ENCODE results near the gene FAM124B. TPM values are rescaled to one million over a fixed set of nuclear protein-coding genes. Genes with fewer than 3 reads are reported as not detected.

FAM124B gene
- 0.11 and 0.65 TPM in 2 replicates for total RNA-seq (2014; rRNA removed; shearing (Covaris generic))

GRCh38 chr2:224401641-224402342 is at the start of gene FAM124B:
TSS of gene FAM124B (minus strand) at chr2:224402107. CDS start at chr2:224401768, 339 bp downstream.
- peak; percentile 56 for DNase-seq (ENCODE audit: low read depth)

GRCh38 chr2:224449212-224450147 is 47.6 kb upstream of the FAM124B start:
- DNase-seq (ENCODE audit: low read depth) = no peak

- no peak for DNase-seq (ENCODE audit: low read depth)
Observed at GRCh38 chr2:224448236-224448635, 46.3 kb upstream of the FAM124B start.

DNA sequence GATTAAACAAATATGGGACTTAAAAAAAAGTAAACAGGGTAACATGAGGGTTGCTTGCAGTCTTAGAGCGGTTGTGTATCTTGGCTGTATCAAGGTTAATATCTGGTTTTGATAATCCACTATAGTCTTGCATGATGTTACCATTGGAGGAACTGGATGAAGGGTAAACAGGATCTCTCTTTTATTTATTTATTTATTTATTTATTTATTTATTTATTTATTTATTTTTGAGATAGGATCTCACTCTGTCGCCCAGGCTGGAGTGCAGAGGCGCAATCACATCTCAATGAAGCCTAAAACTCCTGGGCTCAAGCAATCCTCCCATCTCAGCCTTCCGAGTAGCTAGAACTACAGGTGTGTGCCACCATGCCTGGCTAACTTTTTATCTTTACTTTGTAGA is 42.9 kb upstream of the FAM124B start:
- no peak for DNase-seq (ENCODE audit: low read depth)

- no peak for DNase-seq (ENCODE audit: low read depth)
Observed at GRCh38 chr2:224444021-224444420, 42.1 kb upstream of the FAM124B start.

GRCh38 chr2:224442071-224442967 is 40.4 kb upstream of the FAM124B start:
- peak; percentile 34 for DNase-seq (ENCODE audit: low read depth)

DNA sequence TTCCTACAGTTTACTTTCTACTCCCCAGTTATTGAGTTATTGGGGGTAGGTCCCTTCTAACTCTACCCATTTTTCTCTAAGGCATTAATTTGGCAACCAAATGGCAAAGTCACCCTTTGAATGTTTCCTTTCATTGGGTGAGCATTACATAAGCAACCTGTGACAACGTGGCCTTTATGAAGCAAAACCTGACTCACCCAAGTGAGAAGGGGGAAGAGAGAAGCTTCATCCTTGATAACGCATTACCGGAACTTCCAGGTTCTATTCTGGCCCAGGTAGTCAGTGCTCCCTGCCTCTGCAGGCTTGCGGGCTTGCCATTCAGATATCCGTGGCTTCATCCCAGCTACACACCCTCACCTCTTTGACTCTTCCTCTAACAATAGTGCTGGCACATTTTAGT is 39.1 kb upstream of the FAM124B start:
- DNase-seq (ENCODE audit: low read depth) = no peak

DNA sequence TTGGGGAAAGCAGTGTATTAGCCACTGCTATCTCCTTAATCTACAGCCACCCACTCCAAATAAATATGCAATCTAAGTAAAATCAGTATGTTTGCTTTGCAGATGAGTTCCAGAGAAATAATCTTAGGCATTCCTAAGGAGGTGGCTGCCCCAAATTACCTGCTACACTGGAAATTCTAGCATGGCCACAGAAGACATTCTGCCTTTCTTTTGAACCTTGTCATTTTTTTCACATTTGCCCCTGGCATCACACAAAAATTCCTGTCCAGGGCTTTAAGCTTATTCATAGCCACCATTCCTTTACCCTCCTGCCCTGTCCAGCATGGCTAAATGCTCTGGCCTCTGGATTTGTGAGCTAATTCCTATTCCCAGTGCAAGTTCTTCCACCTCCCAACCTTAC is 36.8 kb upstream of the FAM124B start:
- DNase-seq (ENCODE audit: low read depth) = no peak

DNA sequence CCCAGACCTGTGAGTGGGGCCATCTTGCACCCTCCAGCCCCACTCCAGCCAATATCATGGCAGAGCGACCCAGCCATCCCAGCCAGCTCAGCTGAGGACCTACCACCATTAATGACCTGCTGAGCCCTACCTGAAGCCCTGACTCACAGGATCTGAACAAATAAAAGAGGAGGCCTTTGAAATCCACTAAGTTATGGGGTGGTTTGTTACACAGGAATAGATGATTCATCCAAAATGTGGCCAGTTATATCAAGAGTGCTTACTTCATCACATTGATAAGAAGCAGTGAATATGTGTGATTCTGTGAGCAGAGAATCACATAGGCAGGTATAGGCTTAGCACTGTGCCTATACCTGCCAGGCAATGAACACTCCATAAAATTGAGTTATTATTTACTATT is 34.7 kb upstream of the FAM124B start:
- no peak for DNase-seq (ENCODE audit: low read depth)

DNA sequence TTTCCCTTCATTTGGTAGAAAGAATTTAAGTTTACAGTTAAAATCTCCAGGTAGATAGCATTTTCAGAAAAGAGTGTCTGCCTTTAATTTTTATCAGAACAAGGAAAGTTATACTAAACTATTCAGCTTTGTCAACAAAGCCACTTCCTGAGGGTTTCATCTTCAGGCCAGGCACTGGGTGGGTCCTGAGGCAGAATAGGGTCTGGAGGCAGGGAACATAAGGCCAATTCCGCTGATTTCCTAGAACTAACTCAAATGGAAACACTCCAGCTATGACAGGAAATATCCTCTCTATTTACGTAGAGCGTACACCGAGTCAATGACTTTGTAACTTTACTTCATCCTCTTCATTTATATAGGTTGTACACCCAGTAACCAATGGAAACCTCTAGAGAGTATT is 32.7 kb upstream of the FAM124B start:
- no peak for DNase-seq (ENCODE audit: low read depth)

DNA sequence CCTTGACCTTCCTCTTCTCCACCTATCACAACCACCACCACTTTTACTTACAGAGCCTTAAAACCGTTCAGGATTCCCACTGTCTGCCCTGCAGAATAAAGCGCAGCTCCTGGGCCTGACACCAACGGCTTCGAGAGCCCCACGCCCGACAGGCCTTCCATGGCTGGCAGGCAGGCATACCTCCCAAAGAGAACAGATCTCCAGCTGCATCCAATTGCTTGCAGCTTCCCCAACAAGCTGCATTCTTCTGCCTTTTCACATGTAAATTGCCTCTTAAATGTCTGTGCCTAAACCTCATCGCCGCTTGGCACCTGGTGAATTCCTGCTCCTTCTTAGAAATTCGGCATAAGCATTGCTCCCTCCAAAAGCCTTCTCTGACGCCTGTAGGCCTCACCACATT is 31.5 kb upstream of the FAM124B start:
- DNase-seq (ENCODE audit: low read depth) = no peak

GRCh38 chr2:224432003-224432579 is 30.2 kb upstream of the FAM124B start:
- DNase-seq (ENCODE audit: low read depth) = no peak

DNA sequence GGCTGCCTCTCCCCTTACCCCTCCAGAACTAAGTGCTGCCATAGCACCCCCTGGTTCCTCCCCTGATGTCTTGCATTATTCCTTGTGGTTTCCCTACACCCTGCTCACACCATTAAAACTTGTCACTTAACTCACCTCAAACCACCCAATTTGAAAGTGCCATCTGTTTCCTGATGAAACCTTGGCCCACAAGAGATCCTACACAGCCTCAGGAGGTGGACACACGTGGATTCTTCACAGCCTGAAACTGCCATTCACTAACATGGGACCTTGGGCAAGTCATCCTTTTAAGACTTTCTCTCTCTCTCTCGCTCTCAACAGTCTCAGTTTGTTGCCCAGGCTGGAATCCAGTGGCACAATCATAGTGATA is 27.5 kb upstream of the FAM124B start:
- DNase-seq (ENCODE audit: low read depth) = no peak

DNA sequence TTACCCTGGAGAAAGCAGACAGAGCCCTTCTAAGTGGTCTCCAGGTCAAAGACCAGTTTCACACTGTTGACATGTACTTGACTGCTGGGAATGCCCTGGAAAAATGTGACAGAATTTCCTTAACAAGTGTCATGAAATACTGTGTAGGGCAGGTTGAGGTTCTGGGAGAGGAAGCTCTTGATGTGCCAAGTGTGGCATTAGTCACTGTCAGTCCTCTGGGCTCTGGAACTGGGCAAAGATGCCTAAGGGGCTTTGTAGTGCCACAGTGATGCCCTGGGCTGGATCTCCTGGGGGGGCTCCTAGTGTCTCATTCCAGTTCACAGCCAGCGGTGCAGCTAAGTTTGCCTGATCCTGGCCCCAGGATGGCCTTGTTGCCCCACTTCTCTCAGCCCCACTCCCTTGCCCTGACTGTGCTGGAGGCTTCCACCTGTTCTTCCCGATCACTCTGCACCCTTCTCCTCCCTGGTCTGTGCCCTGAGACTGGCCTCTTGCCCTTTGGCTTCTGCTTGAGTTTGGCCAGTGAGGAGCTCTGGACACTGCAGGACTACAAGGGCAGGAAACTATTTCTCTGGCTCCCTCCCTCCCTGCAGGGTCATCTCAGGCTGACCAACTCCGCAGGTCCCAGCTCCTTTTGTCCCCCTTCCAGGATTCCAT is 27.0 kb upstream of the FAM124B start:
- DNase-seq (ENCODE audit: low read depth) = no peak

- DNase-seq (ENCODE audit: low read depth) = no peak
Observed at GRCh38 chr2:224427471-224427870, 25.6 kb upstream of the FAM124B start.

GRCh38 chr2:224426656-224427055 is 24.7 kb upstream of the FAM124B start:
- no peak for DNase-seq (ENCODE audit: low read depth)

DNA sequence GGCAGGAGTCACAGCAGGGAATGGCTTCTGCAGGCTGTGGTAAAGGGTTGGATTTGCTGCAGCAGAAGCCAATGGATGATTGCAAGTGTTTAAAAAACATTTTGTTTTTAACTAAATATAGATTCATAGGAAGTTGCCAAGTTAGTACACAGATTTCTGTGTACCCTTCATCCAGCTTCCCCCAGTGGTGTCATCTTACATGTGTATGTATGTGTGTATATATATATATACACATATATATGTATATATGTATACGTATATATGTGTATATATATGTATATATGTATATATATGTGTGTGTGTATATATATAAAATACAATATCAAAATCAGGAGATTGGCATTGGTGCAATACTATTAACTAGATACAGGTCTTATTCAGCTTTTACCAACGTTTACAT is 19.2 kb upstream of the FAM124B start:
- no peak for DNase-seq (ENCODE audit: low read depth)

GRCh38 chr2:224417947-224418346 is 16.0 kb upstream of the FAM124B start:
- no peak for DNase-seq (ENCODE audit: low read depth)

DNA sequence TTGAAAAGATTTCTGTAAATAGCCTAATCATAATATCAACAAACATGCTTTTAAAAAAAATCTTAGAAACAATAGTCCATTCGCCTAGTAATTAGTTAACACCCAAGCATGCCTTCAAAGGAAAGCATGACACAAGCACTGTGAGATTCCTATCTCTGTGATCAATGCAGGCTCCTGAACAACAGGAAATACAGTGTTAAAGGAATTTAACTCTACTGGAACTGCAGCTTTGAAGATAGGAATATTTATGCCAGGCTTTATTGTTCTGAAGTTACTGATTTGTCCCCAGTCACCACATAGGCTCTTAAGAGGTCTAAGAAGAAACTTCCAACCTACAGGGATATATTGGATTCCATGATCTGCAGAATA is 15.4 kb upstream of the FAM124B start:
- no peak for DNase-seq (ENCODE audit: low read depth)

- no peak for DNase-seq (ENCODE audit: low read depth)
Observed at GRCh38 chr2:224416656-224417360, 14.9 kb upstream of the FAM124B start.

DNA sequence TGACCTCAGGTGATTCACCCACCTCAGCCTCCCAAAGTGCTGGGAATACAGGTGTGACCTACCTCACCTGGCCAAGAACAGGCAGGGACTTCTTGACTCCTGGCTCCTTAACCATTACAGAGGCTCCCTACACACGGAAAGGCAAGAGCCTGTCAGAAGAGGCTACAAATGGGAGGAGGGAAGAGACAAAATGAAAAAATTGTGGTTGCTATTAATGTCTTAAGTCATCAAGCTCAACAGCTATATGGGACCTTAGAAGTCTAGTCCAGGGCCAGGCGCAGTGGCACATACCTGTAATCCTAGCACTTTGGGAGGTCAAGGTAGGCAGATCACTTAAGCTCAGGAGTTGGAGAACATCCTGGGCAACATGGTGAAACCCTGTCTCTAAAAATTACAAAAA is 11.5 kb upstream of the FAM124B start:
- DNase-seq (ENCODE audit: low read depth) = no peak

Measured in Daoy (cell line).